ENCODE results near the gene TECTB.

The TECTB gene

DNA sequence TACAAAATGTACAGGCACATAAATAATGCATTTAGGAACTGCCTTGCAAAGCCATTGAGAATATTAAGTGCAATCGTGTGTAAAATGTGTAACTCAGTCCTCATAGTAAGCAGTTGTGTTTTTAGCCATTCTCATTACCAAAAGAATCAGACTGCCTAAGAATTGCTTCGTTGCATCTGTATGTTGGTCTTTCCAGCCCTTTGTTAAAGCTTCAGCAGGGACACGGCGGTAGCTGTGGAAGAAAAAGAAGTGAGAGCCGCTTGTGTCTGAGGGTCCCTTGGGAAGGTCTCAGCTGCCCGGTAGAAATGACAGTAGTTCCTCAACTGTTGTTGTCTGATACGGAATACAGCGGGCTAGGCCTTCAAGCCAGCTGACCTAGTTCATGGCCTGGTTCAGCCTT lies 67.9 kb downstream of the TECTB start:
- Histone ChIP-seq H3K4me2 (ENCODE audit: low read length) (no peak overlapping the region), H3K4me1 (ENCODE audit: control insufficient read depth, low read length) (no peaks in the 10 kb centered on the region), H3K9me3 (ENCODE audit: control insufficient read depth, insufficient read depth, low read length) (no peaks in the 10 kb centered on the region), H3K79me2 (ENCODE audit: control insufficient read depth, low read length) (no peaks in the 10 kb centered on the region), H3F3A (ENCODE audit: control insufficient read depth, insufficient read depth) (no peaks in the 10 kb centered on the region), H4K20me1 (ENCODE audit: control insufficient read depth, insufficient read depth, low read depth, low read length) (no peaks in the 10 kb centered on the region), H3K36me3 (ENCODE audit: control insufficient read depth, low read length) (no peaks in the 10 kb centered on the region), H3K9me2 (replicated peaks; ENCODE audit: control insufficient read depth, low read length) (no peaks in the 10 kb centered on the region), H3K27me3 (ENCODE audit: control insufficient read depth, low read length) (no peaks in the 10 kb centered on the region), H3K27ac (ENCODE audit: low read depth, low read length) (no peak overlapping the region), H3K4me3 (ENCODE audit: low read length) (no peak overlapping the region)
- TF ChIP-seq CTCF (IDR thresholded peaks at IDR 0.05; ENCODE audit: low read depth, low read length, poor library complexity, severe bottlenecking) (no peak), EZH2phosphoT487 (IDR thresholded peaks at IDR 0.05; ENCODE audit: borderline replicate concordance, low read length) (no peak)

DNA sequence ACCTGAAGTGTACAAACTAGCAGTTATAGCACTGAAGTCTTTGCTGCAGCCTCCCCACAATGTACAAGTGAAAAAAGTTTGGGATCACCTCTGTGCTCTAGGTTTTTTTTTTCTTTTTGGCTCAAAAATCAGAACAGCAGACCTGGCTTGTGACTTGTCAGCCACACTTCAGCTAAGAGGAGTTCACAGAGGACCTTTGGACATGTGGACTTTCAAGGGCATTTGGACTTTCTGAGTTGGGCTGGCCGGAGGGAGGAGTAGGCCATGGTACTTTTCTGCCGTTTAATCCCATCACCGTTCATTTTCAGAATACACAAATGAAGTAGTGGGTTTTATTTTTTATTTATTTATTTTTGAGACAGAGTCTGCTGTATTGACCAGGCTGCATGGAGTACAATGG lies 68.8 kb downstream of the TECTB start:
- no peak for TF ChIP-seq EZH2phosphoT487 (IDR thresholded peaks at IDR 0.05; ENCODE audit: borderline replicate concordance, low read length)
- Histone ChIP-seq H3K79me2 (ENCODE audit: control insufficient read depth, low read length) (no peaks in the 10 kb centered on the region), H3F3A (ENCODE audit: control insufficient read depth, insufficient read depth) (no peaks in the 10 kb centered on the region)

GRCh38 chr10:112353046-112353445 lies 69.8 kb downstream of the TECTB start:
- H3F3A ChIP-seq (ENCODE audit: control insufficient read depth, insufficient read depth): no peaks in the 10 kb centered on the region
- no peaks in the 10 kb centered on the region for H4K20me1 ChIP-seq (ENCODE audit: control insufficient read depth, insufficient read depth, low read depth, low read length)
- no peak overlapping the region for H3K4me2 ChIP-seq (ENCODE audit: low read length)
- H3K9me3 ChIP-seq (ENCODE audit: control insufficient read depth, insufficient read depth, low read length): no peaks in the 10 kb centered on the region
- H3K4me1 ChIP-seq (ENCODE audit: control insufficient read depth, low read length): no peaks in the 10 kb centered on the region
- H3K27me3 ChIP-seq (ENCODE audit: control insufficient read depth, low read length): no peaks in the 10 kb centered on the region
- TF ChIP-seq CTCF (IDR thresholded peaks at IDR 0.05; ENCODE audit: low read depth, low read length, poor library complexity, severe bottlenecking): no peak
- no peak for TF ChIP-seq EZH2phosphoT487 (IDR thresholded peaks at IDR 0.05; ENCODE audit: borderline replicate concordance, low read length)
- no peak overlapping the region for H3K27ac ChIP-seq (ENCODE audit: low read depth, low read length)
- no peaks in the 10 kb centered on the region for H3K36me3 ChIP-seq (ENCODE audit: control insufficient read depth, low read length)
- H3K4me3 ChIP-seq (ENCODE audit: low read length): no peak overlapping the region
- no peaks in the 10 kb centered on the region for H3K79me2 ChIP-seq (ENCODE audit: control insufficient read depth, low read length)
- H3K9me2 ChIP-seq (replicated peaks; ENCODE audit: control insufficient read depth, low read length): no peaks in the 10 kb centered on the region

More for the DNA sequence above, 68.8 kb downstream of the TECTB start:
- H3K36me3 ChIP-seq (ENCODE audit: control insufficient read depth, low read length): no peaks in the 10 kb centered on the region
- H3K9me2 ChIP-seq (replicated peaks; ENCODE audit: control insufficient read depth, low read length): no peaks in the 10 kb centered on the region
- H3K4me2 ChIP-seq (ENCODE audit: low read length): no peak overlapping the region
- no peaks in the 10 kb centered on the region for H3K9me3 ChIP-seq (ENCODE audit: control insufficient read depth, insufficient read depth, low read length)
- H4K20me1 ChIP-seq (ENCODE audit: control insufficient read depth, insufficient read depth, low read depth, low read length): no peaks in the 10 kb centered on the region
- H3K27me3 ChIP-seq (ENCODE audit: control insufficient read depth, low read length): no peaks in the 10 kb centered on the region
- H3K4me1 ChIP-seq (ENCODE audit: control insufficient read depth, low read length): no peaks in the 10 kb centered on the region
- no peak overlapping the region for H3K27ac ChIP-seq (ENCODE audit: low read depth, low read length)
- no peak overlapping the region for H3K4me3 ChIP-seq (ENCODE audit: low read length)
